Karpas-422 (cell line): ENCODE results near the gene TLCD5. TPM values are rescaled to one million over a fixed set of nuclear protein-coding genes. Genes with fewer than 3 reads are reported as not detected.

Source experiments
- small RNA-seq: library from RNA; depleted of rRNA; stranded (forward); fragments of <200 nt; gene quantifications from one replicate; pipeline ENCODE3, GENCODE V24; 2014
- total RNA-seq: library from RNA; depleted of rRNA; stranded (reverse); fragments of >200 nt; shearing (Covaris generic); gene quantifications from 2 replicates; pipeline ENCODE4 v1.2.3, GENCODE V29; 2014; ENCODE audit warnings: low replicate concordance; rRNA removed

Gene TLCD5
- total RNA-seq, 1 experiment from 2014 or later = 4.5 TPM

Small RNAs within 50 kb of the gene (small RNA-seq; reads per million reads assigned to genes)
- gene RF00100 = 19,269 reads per million, percentile 100 among the genes with 10 or more reads in this experiment

Other genes with a start within 250 kb of the TLCD5 start
- not detected in 2 replicates for gene TRIM29, start 187.2 kb upstream of the TLCD5 start, total RNA-seq
- 0.30 and 1.4 TPM in 2 replicates for gene OAF, start 114.3 kb upstream of the TLCD5 start, total RNA-seq
- 0.11 TPM in 1 of 2 replicates, not detected in the other for gene POU2F3, start 85.2 kb upstream of the TLCD5 start, total RNA-seq
- 14.0 and 15.4 TPM in 2 replicates for gene ARHGEF12, start 11.1 kb downstream of the TLCD5 start, total RNA-seq
- gene GRIK4, start 186.4 kb downstream of the TLCD5 start, total RNA-seq = not detected in 2 replicates